SK-N-SH treated with all-trans-retinoic acid at 6 μM for 48 hours (cell line): Measurements from ENCODE around the gene STARD10.

Source experiments
- ATAC-seq: fragments of 200-7000 bp; cut with Tn5 transposase; 3 replicates; pipeline ENCODE4 v1.9.1; 2020; ENCODE audit warnings: mild to moderate bottlenecking, moderate library complexity
- ARNTL ChIP-seq: fragments of 450-650 bp; formaldehyde crosslinking; IDR thresholded peaks from 2 replicates; pipeline ENCODE4 v1.5.0; 2020; ENCODE audit warnings: low read depth, mild to moderate bottlenecking, moderate library complexity, borderline replicate concordance
- BACH2 ChIP-seq: fragments of 250-450 bp; sonication (Bioruptor Pico); IDR thresholded peaks from 2 replicates; pipeline ENCODE4 v1.9.0; 2021; ENCODE audit warnings: mild to moderate bottlenecking, borderline replicate concordance
- CSDC2 ChIP-seq: fragments of 250-450 bp; sonication (Bioruptor Pico); IDR thresholded peaks from 2 replicates; pipeline ENCODE4 v1.5.0; 2020; ENCODE audit warnings: mild to moderate bottlenecking, moderate library complexity
- GLIS3 ChIP-seq: fragments of 250-450 bp; sonication (Bioruptor Pico); IDR thresholded peaks from 2 replicates; pipeline ENCODE4 v1.5.0; 2020; ENCODE audit warnings: mild to moderate bottlenecking, moderate library complexity
- ISL1 ChIP-seq: fragments of 250-450 bp; sonication (Bioruptor Pico); IDR thresholded peaks from 2 replicates; pipeline ENCODE4 v2.1.2; 2022; ENCODE audit warnings: mild to moderate bottlenecking, moderate library complexity
- OSR1 ChIP-seq: fragments of 250-450 bp; sonication (Bioruptor Pico); IDR thresholded peaks from 2 replicates; pipeline ENCODE4 v1.8.0; 2022; ENCODE audit warnings: moderate library complexity, mild to moderate bottlenecking, inconsistent platforms
- SNAI2 ChIP-seq: fragments of 250-450 bp; sonication (Bioruptor Pico); IDR thresholded peaks from 2 replicates; pipeline ENCODE4 v1.5.0; 2020; ENCODE audit warnings: mild to moderate bottlenecking, moderate library complexity
- TCF4 ChIP-seq: fragments of 250-450 bp; sonication (Bioruptor Pico); IDR thresholded peaks from 2 replicates; pipeline ENCODE4 v1.8.0; 2021; ENCODE audit warnings: mild to moderate bottlenecking, moderate library complexity, borderline replicate concordance
- ZC3H10 ChIP-seq: fragments of 250-450 bp; sonication (Bioruptor Pico); IDR thresholded peaks from 2 replicates; pipeline ENCODE4 v1.5.1; 2021; ENCODE audit warnings: mild to moderate bottlenecking, moderate library complexity
- ZFP3 ChIP-seq: fragments of 250-450 bp; sonication (Bioruptor Pico); IDR thresholded peaks from 2 replicates; pipeline ENCODE4 v1.5.0; 2020; ENCODE audit warnings: mild to moderate bottlenecking, moderate library complexity
- ZFP30 ChIP-seq: fragments of 450-650 bp; formaldehyde crosslinking; IDR thresholded peaks from 2 replicates; pipeline ENCODE4 v1.5.0; 2022; ENCODE audit warnings: mild to moderate bottlenecking, moderate library complexity
- ZNF565 ChIP-seq: fragments of 450-650 bp; formaldehyde crosslinking; conservative IDR thresholded peaks from 2 replicates; pipeline ENCODE4 v1.5.0; 2020; ENCODE audit warnings: low read depth, mild to moderate bottlenecking, moderate library complexity
- ZNF70 ChIP-seq: fragments of 450-650 bp; formaldehyde crosslinking; IDR thresholded peaks from 2 replicates; pipeline ENCODE4 v1.5.0; 2020; ENCODE audit warnings: mild to moderate bottlenecking, moderate library complexity
- ZNF8 ChIP-seq: fragments of 450-650 bp; formaldehyde crosslinking; IDR thresholded peaks from 2 replicates; pipeline ENCODE4 v1.5.0; 2020; ENCODE audit warnings: mild to moderate bottlenecking, moderate library complexity
- TF ChIP-seq, protein P1 (sequence below): fragments of 250-450 bp; sonication (Bioruptor Pico); IDR thresholded peaks from 2 replicates; pipeline ENCODE4 v1.5.1; 2021; ENCODE audit warnings: mild to moderate bottlenecking, moderate library complexity
- TF ChIP-seq, protein P2 (sequence below): fragments of 250-450 bp; sonication (Bioruptor Pico); IDR thresholded peaks from 2 replicates; pipeline ENCODE4 v1.8.0; 2020; ENCODE audit warnings: mild to moderate bottlenecking, moderate library complexity, borderline replicate concordance
- TF ChIP-seq, protein P3 (sequence below): fragments of 250-450 bp; sonication (Bioruptor Pico); IDR thresholded peaks from 2 replicates; pipeline ENCODE4 v1.8.0; 2021; ENCODE audit warnings: low read depth, mild to moderate bottlenecking, moderate library complexity, borderline replicate concordance
- TF ChIP-seq, protein P4 (sequence below): fragments of 250-450 bp; sonication (Bioruptor Pico); IDR thresholded peaks from 2 replicates; pipeline ENCODE4 v1.5.1; 2020; ENCODE audit warnings: low read depth, mild to moderate bottlenecking, moderate library complexity

Gene STARD10

DNA sequence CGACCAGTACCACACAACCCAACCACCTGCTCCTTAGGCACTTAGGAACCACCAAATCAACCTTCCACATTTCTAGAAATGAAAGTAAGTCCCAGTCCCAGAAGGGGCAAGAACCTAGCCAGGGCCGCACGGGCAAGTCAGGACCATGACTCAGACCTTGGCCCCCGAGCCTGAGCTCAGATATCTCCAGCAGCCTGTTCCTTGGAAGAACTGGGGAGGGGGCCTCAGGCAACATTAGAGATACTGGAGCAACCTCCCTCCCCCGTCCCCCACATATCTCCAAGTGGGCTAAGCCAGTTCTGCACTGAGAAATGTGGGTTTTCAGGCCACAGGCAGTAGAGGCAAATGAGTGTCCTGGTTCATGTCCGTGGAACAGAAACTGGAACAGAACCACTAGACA lies 49.4 kb downstream of the STARD10 start:
- no peak for TF ChIP-seq BACH2 (CRISPR knock-in tag)
- ATAC-seq, result no peak

DNA sequence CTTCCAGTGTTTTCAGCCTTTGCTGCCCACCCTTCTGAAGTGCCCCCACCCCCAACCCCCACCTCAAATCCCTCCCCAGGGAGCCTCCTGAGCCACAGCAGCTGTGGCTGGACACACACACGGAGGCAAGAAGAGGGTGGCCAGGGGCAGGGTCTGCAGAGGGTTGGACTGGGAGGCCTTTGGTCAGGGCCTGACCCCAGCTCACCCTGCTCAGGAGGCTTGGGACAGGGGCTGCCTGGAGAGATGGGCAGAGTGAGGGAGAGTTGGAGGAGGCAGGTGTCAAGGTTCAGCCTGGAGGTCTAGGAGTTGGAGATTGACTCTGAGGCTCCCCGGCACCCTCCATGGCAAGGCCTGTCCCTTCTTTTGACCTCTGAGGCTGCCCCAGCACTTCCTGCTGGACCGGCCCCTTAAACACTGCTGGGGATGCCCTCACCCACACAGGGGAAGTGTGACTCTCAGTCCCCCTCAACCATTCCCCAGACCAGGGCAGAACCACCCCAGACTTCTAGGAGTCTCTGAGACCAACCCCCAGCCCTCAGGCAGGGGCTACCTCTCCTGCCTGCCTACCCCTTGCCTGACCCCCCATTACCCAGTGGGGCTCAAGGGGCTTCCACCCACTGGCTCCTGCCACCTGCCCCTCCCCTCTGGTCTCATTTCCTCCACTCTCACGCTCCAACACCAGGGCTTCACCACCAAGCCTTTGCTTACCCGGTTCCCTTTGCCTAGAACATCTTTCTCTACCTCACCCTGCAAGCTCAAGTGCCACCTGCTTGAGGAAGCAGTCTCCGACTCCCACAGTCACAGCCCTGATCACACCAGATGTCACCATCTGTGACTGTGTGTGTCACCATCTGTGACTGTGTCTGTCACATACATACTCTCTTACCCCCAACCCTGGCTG lies 50.3 kb downstream of the STARD10 start:
- no peak for ATAC-seq
- no peak for TF ChIP-seq ZNF8
- TF ChIP-seq CSDC2, result no peak
- TF ChIP-seq OSR1, result no peak
- no peak for TF ChIP-seq ZFP30 (CRISPR knock-in tag)
- TF ChIP-seq ISL1 (CRISPR knock-in tag), result no peak
- no peak for TF ChIP-seq ARNTL (CRISPR knock-in tag)
- TF ChIP-seq, protein P1, sequence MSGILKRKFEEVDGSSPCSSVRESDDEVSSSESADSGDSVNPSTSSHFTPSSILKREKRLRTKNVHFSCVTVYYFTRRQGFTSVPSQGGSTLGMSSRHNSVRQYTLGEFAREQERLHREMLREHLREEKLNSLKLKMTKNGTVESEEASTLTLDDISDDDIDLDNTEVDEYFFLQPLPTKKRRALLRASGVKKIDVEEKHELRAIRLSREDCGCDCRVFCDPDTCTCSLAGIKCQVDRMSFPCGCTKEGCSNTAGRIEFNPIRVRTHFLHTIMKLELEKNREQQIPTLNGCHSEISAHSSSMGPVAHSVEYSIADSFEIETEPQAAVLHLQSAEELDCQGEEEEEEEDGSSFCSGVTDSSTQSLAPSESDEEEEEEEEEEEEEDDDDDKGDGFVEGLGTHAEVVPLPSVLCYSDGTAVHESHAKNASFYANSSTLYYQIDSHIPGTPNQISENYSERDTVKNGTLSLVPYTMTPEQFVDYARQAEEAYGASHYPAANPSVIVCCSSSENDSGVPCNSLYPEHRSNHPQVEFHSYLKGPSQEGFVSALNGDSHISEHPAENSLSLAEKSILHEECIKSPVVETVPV (CRISPR knock-in tag), result no peak
- no peak for TF ChIP-seq SNAI2 (CRISPR knock-in tag)
- no peak for TF ChIP-seq ZFP3
- TF ChIP-seq ZNF565 (CRISPR knock-in tag), result no peak
- TF ChIP-seq ZNF70, result no peak
- TF ChIP-seq, protein P2, sequence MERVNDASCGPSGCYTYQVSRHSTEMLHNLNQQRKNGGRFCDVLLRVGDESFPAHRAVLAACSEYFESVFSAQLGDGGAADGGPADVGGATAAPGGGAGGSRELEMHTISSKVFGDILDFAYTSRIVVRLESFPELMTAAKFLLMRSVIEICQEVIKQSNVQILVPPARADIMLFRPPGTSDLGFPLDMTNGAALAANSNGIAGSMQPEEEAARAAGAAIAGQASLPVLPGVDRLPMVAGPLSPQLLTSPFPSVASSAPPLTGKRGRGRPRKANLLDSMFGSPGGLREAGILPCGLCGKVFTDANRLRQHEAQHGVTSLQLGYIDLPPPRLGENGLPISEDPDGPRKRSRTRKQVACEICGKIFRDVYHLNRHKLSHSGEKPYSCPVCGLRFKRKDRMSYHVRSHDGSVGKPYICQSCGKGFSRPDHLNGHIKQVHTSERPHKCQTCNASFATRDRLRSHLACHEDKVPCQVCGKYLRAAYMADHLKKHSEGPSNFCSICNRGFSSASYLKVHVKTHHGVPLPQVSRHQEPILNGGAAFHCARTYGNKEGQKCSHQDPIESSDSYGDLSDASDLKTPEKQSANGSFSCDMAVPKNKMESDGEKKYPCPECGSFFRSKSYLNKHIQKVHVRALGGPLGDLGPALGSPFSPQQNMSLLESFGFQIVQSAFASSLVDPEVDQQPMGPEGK (CRISPR knock-in tag), result no peak
- no peak for TF ChIP-seq ZC3H10 (CRISPR knock-in tag)
- TF ChIP-seq, protein P3, sequence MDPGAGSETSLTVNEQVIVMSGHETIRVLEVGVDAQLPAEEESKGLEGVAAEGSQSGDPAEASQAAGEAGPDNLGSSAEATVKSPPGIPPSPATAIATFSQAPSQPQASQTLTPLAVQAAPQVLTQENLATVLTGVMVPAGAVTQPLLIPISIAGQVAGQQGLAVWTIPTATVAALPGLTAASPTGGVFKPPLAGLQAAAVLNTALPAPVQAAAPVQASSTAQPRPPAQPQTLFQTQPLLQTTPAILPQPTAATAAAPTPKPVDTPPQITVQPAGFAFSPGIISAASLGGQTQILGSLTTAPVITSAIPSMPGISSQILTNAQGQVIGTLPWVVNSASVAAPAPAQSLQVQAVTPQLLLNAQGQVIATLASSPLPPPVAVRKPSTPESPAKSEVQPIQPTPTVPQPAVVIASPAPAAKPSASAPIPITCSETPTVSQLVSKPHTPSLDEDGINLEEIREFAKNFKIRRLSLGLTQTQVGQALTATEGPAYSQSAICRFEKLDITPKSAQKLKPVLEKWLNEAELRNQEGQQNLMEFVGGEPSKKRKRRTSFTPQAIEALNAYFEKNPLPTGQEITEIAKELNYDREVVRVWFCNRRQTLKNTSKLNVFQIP (CRISPR knock-in tag), result no peak

DNA sequence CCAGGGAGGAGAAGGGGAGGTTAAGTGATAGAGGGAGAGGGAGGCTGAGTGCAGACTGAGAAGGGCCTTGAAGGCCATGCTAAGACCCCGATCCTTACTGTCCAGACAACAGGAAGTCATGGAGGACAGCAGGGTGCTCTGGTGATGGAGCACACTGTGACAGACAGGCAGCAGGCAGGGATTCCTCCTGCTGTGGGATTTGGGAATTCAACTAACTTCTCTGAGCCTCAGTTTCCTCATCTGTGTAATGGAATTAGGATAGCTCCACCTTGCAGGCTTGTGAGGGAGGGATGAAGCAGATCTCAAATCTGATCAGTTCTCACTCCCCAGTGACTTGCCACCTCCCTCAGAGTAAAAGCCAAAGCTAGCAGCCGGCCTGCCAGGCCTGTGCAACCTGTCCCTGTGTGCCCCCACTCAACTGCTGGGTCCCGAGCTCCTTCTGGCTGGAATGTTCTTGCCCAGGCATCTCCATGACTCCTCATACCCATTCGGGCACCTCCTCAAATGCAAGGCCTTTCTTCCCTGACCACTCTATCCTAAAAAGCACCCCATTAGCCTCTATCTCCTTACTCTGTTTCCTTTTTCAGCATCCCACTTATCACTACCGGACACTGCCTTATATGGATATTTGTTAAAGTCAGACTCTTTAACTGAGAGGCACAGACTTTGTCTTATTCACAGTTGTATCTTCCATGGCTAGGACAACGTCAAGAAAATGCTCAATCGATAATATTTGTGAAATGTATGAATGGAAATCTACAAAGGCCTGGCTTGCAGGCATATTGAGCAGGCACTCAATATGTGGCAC lies 51.1 kb downstream of the STARD10 start:
- ATAC-seq, result no peak
- TF ChIP-seq, protein P4, sequence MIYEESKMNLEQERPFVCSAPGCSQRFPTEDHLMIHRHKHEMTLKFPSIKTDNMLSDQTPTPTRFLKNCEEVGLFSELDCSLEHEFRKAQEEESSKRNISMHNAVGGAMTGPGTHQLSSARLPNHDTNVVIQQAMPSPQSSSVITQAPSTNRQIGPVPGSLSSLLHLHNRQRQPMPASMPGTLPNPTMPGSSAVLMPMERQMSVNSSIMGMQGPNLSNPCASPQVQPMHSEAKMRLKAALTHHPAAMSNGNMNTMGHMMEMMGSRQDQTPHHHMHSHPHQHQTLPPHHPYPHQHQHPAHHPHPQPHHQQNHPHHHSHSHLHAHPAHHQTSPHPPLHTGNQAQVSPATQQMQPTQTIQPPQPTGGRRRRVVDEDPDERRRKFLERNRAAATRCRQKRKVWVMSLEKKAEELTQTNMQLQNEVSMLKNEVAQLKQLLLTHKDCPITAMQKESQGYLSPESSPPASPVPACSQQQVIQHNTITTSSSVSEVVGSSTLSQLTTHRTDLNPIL (CRISPR knock-in tag), result no peak
- TF ChIP-seq TCF4 (CRISPR knock-in tag), result no peak
- TF ChIP-seq ZFP3, result no peak
- TF ChIP-seq ZNF565 (CRISPR knock-in tag), result no peak
- TF ChIP-seq, protein P3 (CRISPR knock-in tag), result no peak
- TF ChIP-seq GLIS3 (CRISPR knock-in tag), result no peak
